ENCODE results near the gene POLE. TPM values are rescaled to one million over a fixed set of nuclear protein-coding genes. Genes with fewer than 3 reads are reported as not detected.

The POLE gene
- total RNA-seq, 1 experiment from 2014 or later, result 147 TPM

DNA sequence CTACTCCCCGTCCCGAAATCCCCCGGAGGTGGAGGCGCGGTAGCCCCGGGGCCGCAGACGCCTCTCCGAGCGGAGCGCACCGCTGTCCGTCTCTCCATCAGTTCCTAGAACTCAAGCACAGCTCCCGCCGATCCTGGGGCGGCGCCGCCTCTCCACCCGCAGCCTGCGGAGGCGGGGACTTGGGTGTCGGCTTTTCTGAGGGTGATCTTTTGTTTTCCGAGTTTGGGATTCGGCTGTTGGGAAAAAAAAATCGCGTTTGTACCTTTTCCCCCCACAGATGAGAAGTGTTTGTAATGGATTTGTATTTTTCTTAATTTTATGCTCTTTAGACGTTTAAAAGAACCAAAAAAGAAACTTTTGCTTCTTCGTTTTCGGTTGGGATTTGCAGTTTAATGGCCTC lies 103.4 kb downstream of the POLE start:
- peak overlapping the region; percentile 51 for H3K4me2 ChIP-seq (ENCODE audit: insufficient read depth, insufficient read length, low read length)

More for the DNA sequence above, 103.4 kb downstream of the POLE start:
- H2BK12ac ChIP-seq (ENCODE audit: insufficient read length, low read depth, low read length), result no peak overlapping the region
- peaks cover under 1% of the 10 kb centered on the region for H4K20me1 ChIP-seq (ENCODE audit: control insufficient read depth, insufficient read depth, insufficient read length)
- no peak overlapping the region for H3K9ac ChIP-seq (ENCODE audit: extremely low read depth, insufficient read length, low read length)
- no peak overlapping the region for H3K14ac ChIP-seq (ENCODE audit: insufficient read depth, low read length)
- no peak overlapping the region for H3K56ac ChIP-seq (ENCODE audit: insufficient read length, low read depth, low read length)
- peaks cover 27% of the 10 kb centered on the region; the same call in 1 of the 2 replicates for H3K27me3 ChIP-seq (ENCODE audit: insufficient read depth, low read length)
- peaks cover 16% of the 10 kb centered on the region for H3K23me2 ChIP-seq (ENCODE audit: insufficient read length, low read depth, low read length, poor library complexity, severe bottlenecking)
- H3K18ac ChIP-seq (ENCODE audit: insufficient read length, low read depth, low read length), result no peak overlapping the region
- peaks cover 90% of the 10 kb centered on the region for H3K27me3 Mint-ChIP-seq (ENCODE audit: low read depth)
- WGBS (ENCODE audit: extremely low coverage, insufficient read length, low lambda C conversion rate), result no CpG with 5 or more reads among the region's 29 CpGs
- peak overlapping the region; percentile 54 to 85 for H3K4me3 Mint-ChIP-seq
- H3K4me1 ChIP-seq (ENCODE audit: insufficient read depth, low read length), result no peaks in the 10 kb centered on the region
- no peaks in the 10 kb centered on the region for H3K9me3 Mint-ChIP-seq
- TF ChIP-seq CTCF (conservative IDR thresholded peaks at IDR 0.05), result no peak
- H3K23ac ChIP-seq (ENCODE audit: insufficient read length, low read depth, low read length), result no peak overlapping the region
- H3K9me3 ChIP-seq (ENCODE audit: control insufficient read depth, low read depth, low read length), result no peaks in the 10 kb centered on the region
- H2AFZ ChIP-seq (ENCODE audit: low read length), result no peak overlapping the region
- no peak overlapping the region for H4K5ac ChIP-seq (ENCODE audit: insufficient read length, low read depth, low read length)
- no peak overlapping the region for H4K91ac ChIP-seq (ENCODE audit: insufficient read length, low read depth, low read length)
- H3T11ph ChIP-seq (ENCODE audit: low read length), result no peak overlapping the region
- H3K27ac ChIP-seq (ENCODE audit: insufficient read length, low read depth, low read length), result no peak overlapping the region
- peaks cover 4 to 10% of the 10 kb centered on the region in 2 experiments for H3K4me1 Mint-ChIP-seq
- H3K4ac ChIP-seq (ENCODE audit: low read depth, low read length), result no peak overlapping the region
- H2BK20ac ChIP-seq (ENCODE audit: low read depth, low read length, poor library complexity, severe bottlenecking), result no peak overlapping the region
- DNase-seq, result peak; percentile 73
- H3K27ac Mint-ChIP-seq, result no peak overlapping the region; a peak in 1 of 7 replicates
- H2AK5ac ChIP-seq (ENCODE audit: insufficient read length, low read length), result no peak overlapping the region
- no peak overlapping the region for H2BK5ac ChIP-seq (ENCODE audit: insufficient read length, low read length)
- no peak overlapping the region for H4K8ac ChIP-seq (replicated peaks; ENCODE audit: insufficient read length, low read depth, low read length)
- no peak overlapping the region for H2BK120ac ChIP-seq (ENCODE audit: low read depth, low read length, poor library complexity, severe bottlenecking)
- peaks cover 2 to 14% (median 7%) of the 10 kb centered on the region in 3 experiments; a peak in 5 of 7 replicates for H3K36me3 Mint-ChIP-seq (ENCODE audit: insufficient read depth in 1 of 3, low read depth in 3 of 3)
- H3K79me2 ChIP-seq (ENCODE audit: insufficient read depth, low read length), result no peaks in the 10 kb centered on the region
- H3K79me1 ChIP-seq (ENCODE audit: insufficient read depth, low read depth, low read length, poor library complexity, severe bottlenecking), result no peaks in the 10 kb centered on the region
- H2BK15ac ChIP-seq (ENCODE audit: low read depth, low read length), result no peak overlapping the region

All from H9 (cell line).